SHP77 treated with DMSO at 0.1 percent for 48 hours (cell line): ENCODE results near the gene SEC14L2.

ENCODE experiments used
- DNase-seq: peaks from one replicate; lab custom pipeline; 2025; lab: John Stamatoyannopoulos, UW

SEC14L2 gene

GRCh38 chr22:30405731-30406130, 8.9 kb downstream of the SEC14L2 start:
- no peak for DNase-seq

DNA sequence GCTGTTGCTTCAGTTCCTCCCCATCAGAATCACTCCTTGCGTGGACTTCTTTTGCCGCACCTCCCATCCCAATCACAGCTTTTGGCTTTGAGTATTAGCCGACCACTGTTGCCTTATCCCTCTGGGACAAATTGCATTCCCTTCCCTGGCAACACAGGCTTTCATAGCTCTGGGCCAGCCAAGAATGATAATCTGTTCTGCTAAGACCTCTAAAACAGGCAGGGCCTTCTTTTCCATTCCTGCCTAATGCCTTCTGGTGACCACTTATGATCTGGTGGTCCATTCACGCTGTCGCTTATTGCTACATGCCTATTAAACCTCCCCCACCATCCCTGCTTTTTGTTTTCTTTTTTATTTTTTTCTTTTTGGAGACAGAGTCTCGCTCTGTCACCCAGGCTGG, 9.6 kb downstream of the SEC14L2 start:
- DNase-seq = no peak

GRCh38 chr22:30408388-30409102, 11.7 kb downstream of the SEC14L2 start:
- DNase-seq = no peak

DNA sequence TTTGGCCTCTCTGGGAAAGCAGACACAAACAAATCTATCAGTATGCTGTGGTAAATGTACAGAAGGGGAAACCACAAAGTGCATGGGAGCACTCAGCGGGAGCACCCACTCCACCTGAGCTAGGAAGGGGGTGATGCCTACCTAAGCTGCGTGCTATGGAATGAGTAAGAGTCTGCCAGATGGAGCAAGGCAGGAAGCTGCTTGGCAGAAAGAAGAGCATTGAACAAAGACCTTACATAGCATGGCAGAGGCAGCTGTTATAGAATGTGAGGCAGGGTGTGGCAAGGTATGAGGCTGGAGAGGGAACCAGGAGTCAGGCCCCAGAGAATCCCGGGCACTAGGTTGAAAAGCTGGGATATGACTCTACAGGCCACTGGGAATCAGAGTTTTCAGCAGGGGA, 15.0 kb downstream of the SEC14L2 start:
- DNase-seq = no peak

- DNase-seq = no peak
Observed at GRCh38 chr22:30413001-30413400, 16.2 kb downstream of the SEC14L2 start.

GRCh38 chr22:30413745-30414524, 17.1 kb downstream of the SEC14L2 start:
- DNase-seq = no peak

GRCh38 chr22:30414525-30415047, 17.8 kb downstream of the SEC14L2 start:
- DNase-seq = no peak

DNA sequence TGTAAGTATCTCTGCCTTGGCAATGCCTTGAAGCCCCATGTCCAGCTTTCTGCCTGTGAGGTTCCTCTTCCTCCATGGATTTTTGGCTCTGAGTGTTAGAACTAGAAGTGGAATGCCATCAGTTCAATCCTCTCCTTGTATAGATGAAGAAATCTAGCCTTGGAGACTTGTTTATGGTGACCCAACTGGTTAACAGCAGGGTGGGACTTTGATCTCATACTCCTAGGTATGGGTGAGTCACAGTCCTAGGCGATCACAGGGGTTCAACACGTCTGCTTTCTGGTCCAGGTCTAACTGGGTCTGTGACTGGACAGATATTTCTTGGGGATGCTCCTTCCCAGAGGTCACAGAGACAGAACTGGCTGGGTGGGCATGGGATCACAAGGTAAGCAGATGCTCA, 19.6 kb downstream of the SEC14L2 start:
- DNase-seq = no peak

DNA sequence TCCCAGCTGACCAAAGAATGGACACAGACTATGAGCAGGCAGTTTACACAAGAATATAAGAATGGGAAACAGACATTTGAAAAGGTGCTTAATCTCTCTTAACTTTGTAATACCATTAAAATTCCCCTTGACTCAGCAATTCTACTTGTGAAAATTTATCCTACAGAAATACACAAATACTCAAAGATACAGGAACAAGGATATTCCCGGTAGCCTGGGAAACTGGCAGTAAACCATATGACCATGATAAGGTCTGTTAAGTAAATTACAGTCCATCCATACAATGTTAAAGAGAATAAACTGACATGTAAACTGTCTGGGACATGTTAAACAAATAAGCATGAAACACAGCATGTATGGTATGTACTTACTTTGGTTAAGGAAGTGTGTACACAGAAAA, 20.0 kb downstream of the SEC14L2 start:
- no peak for DNase-seq

DNA sequence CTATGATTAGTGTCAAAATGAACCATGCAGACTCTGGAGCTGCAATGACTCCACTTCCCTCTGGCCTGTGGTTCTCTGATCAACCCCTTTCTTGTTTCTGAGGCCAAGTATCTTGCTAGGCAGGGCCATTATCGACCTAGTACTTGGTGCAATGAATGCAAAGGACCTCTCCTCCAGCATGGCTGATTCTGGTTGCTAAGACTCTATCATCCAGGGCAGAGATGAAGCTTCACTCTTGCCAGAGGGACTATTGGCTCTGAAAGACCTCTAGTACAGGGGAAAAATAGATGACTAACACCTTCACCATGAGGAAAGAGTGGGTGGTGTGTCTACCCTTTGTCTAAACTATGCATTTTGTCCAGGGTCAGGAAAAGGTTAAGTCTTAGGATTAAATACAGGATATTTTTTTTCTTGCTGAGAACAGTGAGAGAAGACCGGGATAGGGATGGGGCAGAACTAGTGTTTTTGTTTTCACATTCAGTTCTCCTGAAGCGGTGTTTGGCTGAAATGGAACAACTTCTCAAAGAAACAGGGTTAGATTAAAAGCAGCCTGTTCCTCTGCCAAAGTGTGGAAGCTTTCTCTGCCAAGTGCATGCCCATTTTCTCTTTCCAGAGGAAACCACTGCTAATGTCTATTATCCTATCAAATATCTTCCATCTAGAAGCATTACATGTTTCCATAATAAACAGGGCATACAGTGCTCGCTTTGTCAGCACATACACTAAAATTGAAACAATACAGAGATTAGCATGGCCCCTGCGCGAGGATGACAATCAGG, 23.7 kb downstream of the SEC14L2 start:
- no peak for DNase-seq

GRCh38 chr22:30421695-30422480, 25.1 kb downstream of the SEC14L2 start:
- DNase-seq = no peak

GRCh38 chr22:30422481-30423300, 25.9 kb downstream of the SEC14L2 start:
- DNase-seq = no peak

DNA sequence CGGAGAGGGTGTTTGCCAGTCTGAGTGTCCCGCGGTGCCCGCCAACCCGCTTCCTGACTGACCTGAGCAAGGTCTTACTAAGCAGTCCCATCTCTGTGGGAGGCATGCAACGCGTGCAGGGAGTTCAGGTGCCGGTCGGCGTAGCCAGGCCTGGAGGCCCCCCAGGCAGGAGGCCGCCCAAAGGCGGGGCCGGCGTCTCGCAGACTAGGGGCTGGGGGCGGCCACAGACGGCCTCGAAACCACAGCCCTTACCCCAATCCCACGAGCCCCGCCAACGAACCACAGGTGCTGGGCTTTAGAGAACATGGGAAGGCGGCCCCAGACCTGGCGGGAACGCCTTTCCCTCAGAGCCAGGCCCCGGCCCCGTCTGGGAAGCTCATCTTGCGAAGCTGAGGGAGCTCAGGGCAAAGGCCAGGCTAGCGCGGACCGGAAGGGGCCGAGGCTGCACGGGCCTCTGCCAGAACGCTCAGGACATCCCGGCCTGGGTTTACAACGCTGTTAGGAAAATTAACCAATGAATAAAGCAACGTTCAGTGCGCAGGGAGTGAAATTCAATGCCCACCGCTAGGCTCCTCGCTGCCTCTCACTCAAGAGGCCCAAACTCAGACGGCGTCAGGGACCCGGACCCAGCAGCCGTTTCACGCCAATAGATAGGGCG, 26.6 kb downstream of the SEC14L2 start:
- no peak for DNase-seq

DNA sequence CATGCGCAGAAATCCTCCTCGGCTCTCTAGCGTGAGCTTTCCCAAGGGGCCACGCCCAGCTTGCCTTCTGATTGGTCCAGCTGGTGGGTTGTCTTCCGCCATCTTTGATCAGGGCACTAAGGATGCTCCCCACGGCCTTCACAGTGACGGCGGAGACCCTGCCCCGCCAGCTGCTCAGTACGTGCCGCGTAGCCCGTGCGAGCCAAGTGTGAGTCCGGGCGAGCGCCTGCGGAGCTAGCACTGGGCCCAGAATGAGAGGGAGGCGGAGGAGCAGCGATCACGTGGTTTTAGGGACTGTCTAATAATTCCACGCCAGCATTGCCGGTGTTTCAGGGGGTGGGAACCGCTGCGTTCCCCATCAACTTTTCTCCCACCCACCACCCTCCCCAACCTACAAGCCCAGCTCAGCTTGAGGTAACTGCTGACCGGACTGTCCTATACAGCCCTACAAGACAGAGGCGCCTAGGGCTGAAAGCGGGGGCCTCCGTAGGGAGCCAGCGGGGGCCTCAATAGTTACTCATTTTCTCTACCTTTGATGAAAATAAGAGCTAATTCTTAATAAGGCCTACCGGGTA, 27.2 kb downstream of the SEC14L2 start:
- DNase-seq = peak; percentile 98

DNA sequence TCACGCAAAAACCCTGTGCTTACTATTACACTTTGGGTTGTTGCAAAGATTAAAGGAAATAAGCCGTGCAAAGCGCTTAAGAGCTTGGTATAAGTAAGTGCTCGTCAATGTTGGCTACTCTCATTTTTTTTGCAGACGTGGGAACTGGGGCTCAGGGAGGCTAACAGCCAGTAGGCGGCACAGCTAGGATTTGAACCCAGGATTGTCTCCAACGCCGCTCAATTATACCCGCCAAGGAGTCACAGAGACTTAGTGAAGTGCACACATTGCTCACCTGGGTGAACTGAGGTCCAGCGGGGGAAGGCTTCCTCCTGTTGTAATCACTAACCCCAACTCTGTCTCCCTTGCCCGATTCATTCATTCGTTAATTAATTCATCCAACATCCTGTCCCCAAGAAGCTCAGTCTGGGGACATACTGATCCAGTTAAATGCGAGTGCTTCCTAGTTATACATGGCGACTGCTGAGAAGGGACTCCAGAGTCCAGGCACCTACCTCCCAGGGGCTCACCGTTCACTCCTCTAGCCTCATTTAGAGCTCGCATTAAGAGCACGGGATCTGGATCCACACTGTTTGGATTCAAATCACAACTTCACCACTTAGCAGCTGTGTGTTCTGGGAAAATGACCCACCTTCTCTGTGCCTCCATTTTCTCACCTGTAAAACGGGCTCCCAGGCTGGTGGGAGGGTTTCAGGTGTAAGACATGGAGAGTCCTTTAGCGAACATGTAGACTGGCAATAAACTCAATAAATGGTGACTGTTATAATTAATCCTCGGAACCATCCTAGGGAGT, 27.9 kb downstream of the SEC14L2 start:
- no peak for DNase-seq

DNA sequence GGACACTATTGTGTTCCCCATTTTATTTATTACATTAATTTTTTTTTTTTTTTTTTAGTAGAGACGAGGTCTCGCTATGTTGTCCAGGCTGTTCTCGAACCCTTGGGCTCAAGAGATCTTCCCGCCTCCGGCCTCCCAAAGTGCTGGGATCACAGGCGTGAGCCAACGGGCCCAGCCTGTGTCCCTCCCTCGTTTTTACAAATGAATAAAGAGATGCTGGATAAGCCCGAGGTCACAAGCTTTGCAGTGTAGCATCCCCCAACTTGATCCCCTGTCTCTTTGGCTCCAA, 28.5 kb downstream of the SEC14L2 start:
- no peak for DNase-seq

- DNase-seq = peak; percentile 42
Observed at GRCh38 chr22:30425616-30426387, 29.0 kb downstream of the SEC14L2 start, which contains the start of gene MTFP1. MTFP1 (plus strand) TSS chr22:30425768; CDS start chr22:30425880, 112 bp downstream.
